Activated gamma-delta T cell (primary cell): ENCODE data around the gene PIEZO1.

Experiments used
- DNase-seq: peaks from one replicate; lab custom pipeline; 2025; lab: John Stamatoyannopoulos, UW

PIEZO1 gene

DNA sequence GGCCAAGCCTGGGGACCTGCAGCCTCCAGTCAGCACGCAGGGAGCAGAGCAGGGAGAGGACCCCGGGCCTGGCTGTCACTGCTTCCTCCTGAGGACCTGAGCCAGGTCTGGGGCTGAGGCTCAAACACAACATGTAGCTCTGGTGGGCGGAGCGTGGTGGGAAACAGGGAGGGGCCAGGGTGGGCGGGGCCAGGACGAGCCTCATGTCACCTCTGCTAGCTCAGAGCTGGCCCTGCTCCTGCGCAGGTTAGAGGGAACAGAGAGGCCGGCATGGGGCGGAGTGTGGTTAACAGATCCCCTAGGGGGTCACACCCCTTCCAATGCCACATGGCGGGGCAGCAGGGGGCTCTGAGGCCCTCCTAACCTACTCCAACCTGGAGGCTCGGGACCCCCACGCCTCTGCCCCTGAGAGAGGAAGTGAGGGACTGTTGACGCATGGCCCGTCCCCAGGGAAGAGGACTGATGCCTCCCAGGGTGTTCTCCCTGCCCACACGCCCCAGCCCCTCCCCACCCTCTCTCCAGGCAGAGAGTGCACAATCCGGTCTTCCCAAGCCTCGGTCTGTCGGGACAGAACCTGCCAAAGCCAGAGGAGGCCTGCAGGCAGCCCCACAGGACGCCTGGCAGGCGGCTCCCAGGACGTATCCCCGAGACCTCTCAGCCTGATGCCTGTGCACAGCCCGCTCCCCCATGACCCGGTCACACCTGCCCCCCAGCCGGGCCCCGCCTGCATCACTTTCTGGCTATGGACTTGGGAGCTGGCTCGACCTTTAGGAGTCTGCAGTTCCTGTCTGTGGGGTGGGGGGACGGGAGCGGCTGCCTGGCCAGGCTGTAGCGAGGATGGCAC, 15.2 kb downstream of the PIEZO1 start:
- no peak for DNase-seq

DNA sequence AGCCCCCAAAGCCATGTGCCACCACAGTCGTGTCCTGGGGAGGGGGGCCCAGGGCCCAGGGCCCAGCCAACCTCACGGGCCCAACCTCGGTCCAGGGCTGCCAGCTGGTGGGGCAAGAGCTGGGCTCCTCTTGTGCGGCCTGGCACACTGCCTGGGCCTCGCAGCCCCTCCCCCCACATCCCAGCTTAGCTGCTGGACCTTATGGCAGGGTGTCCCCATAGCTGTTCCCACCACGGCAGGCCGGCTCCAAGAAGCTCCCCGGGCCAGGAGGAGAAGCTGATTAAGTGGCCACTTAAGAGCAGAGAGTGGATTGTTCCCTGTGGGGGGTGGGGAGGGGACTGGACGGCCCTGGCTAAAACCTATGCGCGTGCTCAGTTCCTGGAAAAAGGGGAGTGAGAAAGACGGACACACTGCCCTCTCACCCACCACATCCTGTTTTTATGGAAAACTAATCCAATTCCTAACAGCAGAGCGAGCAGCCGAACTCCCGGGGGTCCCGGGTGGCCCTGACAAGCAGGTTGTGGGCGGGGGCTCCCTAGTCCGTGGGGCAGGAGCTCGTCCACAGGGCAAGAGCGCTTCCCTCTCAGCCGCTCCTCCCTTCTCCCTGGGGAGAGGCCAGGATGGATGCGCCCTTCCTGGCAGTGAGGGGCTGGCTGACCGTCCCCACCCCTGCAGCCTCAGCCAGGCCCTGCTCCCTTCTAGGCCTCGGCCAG, 16.8 kb downstream of the PIEZO1 start:
- no peak for DNase-seq

DNA sequence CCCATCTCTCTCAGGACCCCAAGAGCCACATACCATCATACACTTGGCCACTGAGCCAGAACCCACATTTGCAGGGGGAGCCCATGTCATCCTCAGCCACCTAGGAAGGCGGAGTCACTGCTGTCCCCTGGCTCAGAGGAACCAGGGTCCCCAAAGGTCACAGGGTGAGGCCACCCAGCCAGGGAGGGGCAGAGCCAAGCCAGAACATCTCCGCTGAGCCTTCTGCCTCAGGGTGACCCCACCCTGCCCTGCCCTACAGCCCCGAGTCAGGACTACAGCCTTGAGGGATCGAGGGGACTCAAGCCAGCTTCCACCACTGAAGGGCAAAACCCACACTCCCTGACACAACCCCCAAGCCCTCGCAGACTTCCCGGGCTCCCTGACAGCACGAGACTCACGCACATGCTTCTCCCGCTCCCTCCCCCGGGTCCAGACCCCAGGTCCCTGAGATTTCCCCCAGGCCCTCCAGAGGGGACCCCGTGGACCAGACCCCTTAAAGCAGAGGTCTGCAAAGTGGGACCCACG, 17.4 kb downstream of the PIEZO1 start:
- DNase-seq: no peak

DNA sequence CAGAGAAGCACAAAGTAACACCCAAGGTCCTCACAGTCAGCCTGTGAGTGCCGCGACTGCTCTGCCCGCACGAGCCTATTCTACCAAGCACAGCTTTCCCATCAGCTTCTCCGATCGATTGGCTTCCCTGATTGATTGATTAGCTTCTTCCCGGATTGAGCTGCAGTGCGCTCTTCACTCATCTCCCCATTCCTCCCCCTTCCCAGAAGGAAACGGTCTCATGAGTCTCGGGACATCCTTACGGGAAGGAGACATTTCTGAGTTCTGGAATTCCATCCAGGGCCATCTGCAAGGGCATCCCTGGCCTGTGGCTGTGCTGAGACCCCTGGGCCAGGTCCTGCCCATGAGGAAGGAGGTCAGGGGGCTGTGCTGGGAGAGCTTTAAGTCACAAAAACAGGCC, 18.0 kb downstream of the PIEZO1 start:
- DNase-seq: no peak

DNA sequence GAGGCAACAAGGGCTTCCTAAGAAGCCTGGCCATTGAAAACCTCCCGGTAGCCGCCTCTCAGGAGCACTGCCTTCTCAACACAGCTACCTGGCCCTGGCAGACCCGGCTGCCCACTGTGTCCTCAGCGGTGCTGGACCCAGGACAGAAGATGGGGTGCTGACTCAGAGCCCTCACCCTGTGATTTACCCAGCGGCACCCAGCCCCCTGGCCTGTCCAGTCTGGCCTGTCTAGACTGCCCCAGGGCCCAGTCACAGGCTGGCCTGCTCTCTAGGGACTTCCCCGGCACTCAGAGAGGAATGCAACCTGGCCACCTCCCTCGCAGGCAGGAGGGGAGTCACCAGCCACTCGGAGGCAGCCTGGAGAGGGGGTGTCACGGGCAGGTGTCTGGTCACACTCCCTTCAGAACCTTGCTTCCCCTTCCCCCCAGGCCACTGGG, 20.1 kb downstream of the PIEZO1 start:
- DNase-seq: no peak

DNA sequence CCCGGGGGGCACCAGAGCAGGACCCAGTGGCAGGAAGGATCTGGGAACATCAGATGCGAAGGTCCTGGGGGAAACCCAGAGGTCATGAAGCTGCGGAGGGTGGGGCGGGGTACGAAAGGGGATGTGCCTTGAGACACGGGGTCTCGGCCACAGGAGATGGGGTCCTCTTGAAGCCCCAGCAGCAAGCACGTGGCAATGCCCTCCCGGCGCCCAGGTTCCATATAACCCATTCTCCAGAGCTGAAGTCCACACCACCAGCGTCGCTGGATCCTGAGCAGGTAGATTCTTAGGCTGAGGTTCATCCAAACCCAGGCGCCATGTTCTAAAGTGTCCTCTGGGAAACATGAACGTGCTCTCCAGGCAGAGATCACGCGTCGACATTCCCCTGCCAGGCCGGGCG, 20.9 kb downstream of the PIEZO1 start:
- no peak for DNase-seq

DNA sequence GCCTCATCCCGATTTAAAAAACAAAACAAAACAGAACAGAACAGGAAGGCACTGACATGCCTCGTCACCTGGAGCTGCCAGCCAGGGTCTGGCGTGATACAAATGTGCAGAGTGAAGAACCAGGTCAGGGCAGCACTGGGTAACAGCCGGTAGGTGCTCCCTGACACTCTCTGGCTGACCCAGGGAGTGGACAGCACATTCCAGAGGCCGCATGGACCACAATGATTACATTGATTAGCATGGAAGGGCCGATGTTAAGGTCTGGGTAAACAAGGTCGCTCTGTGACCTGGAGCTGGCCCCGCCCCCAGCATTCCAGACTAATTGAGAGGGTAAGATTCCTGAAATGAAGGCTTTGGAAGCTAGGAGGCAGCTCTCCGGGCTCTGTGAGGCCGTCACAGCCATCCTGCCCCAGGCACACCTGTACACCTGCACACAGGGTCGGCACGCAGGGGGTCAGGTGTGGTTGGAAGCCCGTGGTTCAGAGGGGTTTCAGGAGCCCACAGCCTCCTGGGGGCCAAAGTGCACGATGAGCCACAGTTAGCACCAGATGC, 21.4 kb downstream of the PIEZO1 start:
- no peak for DNase-seq

DNA sequence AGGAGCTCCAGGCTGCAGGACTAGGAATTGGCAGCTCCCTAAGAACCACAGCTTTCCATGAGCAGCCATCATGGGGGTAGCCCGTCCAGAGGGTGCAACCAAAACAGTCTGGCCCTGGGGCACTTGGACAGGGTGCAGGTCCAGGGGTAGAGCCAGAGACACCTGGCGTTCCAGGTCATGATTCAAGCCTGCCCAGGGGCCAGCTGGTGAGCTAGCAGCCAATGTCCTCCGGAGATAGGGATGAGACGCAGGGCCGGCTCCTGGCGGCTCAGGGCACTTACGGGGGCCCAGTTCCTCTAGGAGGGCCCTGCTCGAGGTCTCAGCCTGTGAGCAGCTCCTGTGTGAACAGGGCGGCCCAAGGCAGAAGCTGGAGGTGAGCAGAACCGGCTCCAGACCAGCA, 22.1 kb downstream of the PIEZO1 start:
- DNase-seq: no peak

DNA sequence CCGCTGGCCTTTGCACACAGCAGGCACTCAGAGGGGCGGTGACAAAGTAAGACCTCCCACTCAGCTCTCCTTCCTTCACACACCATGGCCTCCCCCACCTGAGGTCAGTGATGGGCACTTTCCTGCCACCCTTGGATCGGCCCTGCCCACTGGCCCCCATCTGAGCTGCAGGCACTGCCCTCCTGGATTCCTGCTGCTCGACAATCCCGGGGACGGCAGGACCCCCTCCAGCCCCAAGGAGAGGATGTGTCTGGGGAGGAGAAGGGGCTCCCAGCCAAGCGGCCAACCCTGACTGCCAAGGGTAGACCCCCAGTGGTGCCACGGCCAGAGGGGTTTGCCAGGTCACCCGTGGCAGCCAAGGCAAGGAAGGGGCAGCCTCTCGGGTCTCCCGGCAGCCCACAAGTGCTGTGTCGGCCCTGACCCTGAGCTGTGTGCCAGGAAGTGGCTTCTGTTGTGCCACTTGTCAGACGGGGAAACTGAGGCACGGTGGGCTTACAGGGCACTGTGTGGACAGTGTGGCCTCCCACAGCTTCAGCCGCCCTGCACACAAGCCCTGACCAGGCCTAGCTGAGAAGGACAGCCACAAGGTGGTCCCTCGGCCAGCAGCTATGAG, 22.7 kb downstream of the PIEZO1 start:
- DNase-seq: no peak

DNA sequence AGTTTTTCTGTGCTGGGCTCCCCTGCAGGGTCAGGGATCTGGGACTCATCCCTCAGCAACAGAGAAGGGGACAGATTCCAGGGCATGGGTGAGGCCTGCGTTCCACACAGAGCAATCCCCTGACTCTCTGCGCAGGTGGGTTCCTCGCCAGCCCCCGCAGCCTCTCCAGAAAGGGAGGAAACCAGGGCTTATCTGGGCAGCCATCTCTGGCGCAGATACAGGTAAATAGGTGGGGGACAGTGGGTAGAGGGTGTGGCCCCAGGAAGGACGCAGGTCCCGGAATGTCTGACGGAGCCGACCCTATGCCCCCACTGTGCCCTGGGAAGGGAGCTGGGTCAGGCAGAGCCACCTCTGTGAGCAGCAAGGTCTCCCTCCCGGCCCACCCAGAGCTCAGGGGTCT, 23.2 kb downstream of the PIEZO1 start:
- DNase-seq: no peak

DNA sequence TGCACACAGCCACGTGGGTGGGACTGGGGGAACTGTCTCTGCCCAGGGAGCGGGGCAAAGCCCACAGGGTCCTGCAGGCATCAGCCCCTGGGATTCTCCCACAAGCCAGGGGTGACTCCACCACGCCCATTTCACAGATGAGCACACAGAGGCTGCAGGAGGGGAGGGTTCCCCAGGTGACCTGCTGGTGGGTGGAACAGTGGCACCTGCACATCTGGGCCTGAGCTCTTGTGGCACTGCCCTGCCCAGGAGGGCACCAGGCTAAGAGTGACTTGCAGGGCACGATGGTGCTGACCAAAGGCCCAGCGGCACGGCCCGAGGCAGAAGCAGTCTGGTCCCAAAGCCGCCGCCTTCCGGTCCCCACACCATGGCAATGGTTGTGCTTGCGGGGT, 23.9 kb downstream of the PIEZO1 start:
- DNase-seq: no peak

DNA sequence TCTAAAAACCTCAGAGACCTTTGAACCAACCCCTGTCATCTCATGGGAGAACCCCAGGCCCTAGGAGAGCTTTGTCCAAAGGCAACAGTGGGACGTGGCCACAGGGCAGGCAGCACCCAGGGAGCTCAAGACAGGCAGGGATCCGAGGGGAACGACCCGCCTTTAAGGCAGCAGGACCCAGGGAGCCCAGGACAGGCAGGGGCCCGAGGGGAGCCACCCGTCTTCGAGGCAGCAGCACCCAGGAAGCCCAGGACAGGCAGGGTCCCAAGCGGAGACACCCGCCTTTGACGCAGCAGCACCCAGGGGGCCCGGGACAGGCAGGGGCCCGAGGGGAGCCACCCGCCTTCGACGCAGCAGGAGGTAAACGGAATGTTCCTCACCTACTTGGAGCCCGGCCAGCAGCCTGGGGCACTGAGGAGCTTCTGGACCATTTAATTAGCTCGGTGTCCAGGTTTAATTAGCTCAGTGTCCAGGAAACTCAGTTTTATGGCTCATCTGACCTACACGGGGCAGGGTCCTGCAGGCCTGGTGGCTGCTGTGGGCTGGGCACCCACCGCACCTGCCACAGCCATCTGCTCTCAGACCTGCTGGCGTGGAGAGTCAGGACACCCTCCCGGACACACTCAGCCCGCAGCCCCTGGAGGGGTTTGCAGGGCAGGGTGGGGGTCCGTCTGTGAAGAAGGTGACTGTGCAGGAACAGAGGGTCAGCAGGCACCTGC, 24.4 kb downstream of the PIEZO1 start:
- no peak for DNase-seq

DNA sequence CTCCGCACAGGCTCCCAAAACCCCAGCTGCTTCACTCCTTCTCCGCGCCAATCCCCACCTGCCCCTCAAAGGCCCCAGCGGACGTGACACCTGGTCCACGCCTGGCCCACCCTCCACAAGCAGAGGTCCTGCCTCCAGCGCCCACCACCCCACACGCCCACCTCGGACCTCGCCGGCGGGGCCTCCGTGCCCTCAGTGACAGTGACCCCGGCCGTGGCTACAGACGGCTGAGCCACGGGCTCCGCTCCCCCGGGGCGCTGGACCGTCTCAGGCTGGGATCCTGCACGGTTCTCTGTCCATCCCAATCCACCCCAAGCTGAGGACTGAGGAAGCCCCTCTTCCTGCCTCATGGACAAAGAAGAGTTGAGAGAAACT, 25.1 kb downstream of the PIEZO1 start:
- no peak for DNase-seq

DNA sequence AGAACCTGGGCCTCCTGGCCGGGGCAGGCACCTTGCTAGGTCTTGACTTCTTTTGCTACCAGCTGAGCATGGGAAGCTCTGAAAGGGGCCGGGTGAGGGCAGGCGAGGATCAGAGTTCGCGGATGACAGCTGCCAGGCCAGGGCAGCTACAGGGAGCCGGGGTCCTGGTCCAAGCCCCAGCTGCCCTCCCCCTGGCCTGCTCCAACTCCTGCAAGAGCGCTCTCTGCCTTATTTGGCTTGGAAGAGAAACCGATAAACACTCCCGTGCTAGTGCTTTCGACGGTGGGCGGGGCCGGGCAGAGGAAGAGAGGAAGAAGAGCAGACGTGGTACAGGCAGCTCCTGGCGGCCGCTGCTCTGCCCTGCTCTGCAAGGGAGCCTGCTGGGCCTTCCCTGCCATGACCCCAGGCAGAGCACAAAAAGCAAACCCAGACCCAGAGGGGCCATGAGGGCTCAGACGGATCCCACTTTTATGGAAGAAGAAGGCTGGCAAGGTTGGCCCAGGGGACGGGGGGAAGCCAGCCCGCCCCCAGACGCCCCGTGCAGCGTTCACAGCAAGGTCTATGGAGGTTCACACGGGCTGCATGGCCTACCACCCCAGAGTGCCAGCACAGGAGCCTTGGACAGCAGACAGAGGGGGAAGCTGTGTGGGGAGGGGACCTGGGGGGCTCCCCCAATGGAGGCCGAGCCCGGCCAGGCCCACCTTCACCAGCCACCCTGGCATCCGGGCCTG, 25.6 kb downstream of the PIEZO1 start:
- no peak for DNase-seq

DNA sequence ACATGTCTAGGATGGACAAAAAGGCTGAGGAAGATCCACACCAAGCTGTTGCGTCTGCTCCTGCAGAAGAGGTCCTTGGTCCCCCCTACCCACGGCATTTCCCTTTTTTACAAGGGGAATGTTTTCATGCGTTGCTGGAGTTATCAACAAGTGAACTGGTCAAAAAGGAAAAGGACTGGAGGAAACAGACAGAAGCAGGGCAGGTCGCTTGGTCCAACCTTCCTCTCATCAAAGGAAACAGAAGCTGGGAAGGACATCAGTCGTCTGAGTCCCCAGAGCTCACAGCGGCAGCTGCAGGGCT, 26.1 kb downstream of the PIEZO1 start:
- no peak for DNase-seq

DNA sequence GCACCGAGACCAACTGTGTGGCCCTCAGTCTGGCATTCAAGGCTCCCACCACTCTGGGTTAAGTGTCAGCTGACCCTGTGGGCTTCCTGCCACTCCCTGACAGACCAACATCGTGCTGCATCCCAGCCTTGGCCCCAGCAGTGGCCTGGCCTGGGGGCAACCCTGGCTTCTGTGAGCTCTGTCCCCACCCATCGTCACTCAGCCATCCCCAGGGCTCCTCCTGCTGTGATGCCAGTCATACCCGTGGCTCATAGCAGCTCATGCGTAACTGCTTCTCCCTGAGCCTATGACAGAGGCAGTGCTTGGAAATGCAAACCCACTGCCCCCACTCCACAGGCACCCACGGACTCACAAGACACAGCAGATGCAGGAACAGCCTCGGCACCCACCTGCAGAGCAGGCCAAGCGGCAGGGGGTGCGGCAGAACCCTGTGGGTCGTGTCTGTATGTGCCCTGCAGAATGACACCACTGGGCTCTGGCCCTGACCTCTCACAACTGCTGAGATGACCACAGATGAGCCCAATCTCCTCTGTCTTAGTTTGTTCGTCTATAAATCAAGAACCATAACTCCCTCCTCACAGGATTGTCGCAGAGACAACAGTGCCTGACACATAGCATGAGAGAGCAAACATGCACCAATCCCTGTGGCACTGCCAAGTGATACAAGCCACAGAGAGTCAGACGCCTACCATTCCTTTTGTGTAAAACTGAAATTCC, 26.6 kb downstream of the PIEZO1 start:
- DNase-seq: no peak

DNA sequence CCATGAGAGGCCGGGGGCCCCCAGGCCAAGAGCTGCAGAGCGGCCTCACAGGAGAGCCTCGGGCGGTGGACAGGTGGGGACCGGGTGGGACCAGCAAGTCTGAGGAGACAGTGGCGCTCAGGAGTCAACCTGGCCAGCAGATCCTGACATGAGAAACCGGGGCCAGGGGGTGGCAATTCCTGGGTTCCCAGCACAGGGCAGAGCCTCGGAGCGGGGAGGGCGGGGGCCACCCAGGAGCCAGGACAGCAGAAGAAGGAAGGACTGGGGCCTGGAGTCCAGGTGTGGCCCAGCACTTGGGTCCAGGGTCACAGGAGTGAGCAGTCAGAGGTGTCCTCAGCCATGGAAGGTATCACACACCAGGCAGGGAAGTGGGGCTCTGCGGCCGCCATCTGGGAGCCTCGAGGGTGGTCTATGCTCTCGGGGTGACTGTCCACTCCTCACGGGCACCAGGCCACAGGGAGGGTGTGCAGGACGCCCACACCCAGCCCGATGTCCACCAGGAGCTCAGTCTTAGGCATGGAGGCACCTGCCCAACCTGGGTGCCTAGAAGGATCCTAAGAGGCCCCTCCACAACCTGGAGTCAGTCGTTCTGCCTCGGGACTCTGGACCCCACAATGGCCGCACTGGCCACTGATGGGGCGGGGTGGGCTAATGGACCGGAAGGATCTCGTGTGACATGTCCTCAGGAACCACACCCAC, 29.1 kb downstream of the PIEZO1 start:
- no peak for DNase-seq

DNA sequence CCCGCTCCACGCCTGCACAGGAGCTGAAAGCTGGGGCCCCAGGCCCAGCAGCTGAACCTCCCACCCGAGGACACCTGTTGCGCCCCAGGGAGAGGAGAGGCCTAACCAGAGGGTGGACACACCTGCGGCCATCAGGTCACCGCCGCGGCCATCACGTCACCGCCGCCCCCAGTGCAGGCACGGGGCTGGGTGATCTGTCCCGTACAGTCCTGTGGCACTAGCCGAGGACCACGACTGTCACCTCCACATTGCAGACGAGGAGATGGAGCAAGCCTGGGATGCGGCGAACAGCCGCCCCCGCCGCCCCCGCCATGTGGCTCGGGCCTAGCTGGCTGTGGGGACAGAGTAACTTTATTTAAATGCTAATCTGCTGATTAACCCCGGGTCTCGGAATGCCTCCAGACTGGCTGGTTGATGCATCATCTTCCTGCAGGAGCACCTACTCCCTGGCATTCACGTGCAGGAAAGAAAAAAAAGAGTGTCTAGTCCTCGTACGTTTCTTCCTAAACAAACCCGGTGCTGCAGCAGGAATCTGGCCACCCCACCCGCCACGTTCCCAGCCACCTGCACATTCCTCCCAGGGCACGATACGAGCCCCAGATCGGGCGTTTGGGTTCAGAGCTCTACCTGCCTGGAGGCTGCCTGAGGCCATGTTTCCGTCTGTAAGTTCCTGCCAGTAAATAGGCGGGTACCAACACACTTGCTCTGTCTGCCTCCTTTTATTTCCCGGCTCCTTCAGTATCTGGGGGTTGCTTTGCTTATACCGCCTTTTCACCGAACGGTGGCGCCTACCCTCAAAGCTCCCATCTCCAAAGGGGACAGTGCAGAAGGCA, 29.9 kb downstream of the PIEZO1 start:
- no peak for DNase-seq
